Sciatic nerve (tissue), 2 donors: ENCODE measurements around the gene SRGAP3. TPM values are rescaled to one million over a fixed set of nuclear protein-coding genes. Genes with fewer than 3 reads are reported as not detected.

Experiments used
- ATAC-seq: fragments of 200-7000 bp; cut with Tn5 transposase; one replicate; pipeline ENCODE4 v1.9.1; 2020; ENCODE audit warnings: mild to moderate bottlenecking, moderate library complexity
- DNase-seq: peaks from one replicate; pipeline ENCODE4 v3.0.0-alpha.2; 2020; ENCODE audit warnings: low spot score
- intact Hi-C: fragments of 100-400 bp; cut with DNase I; formaldehyde crosslinking; loops from one replicate; pipeline ENCODE4 v1.14.2; 2022
- total RNA-seq: library from RNA; stranded (reverse); fragmentation: NEBNext Ultra II Directional; extraction: Animal tissue kit (Norgen Biotek cat#: 25700); gene quantifications from one replicate; pipeline ENCODE4 v1.2.1, GENCODE V29; 2021
- donor health status: DM: no; HTN: no; CAD: no.
- donor health status: DM: no; HTN: no; CAD: no.

The SRGAP3 gene
- total RNA-seq, 1 donor from 2014 or later, result 14.4 TPM

- intact Hi-C loops, result no loop called here
- ATAC-seq (no peak), DNase-seq (no peak)
Measured at GRCh38 chr3:9110802-9111201, 138.6 kb downstream of the SRGAP3 start.

GRCh38 chr3:9110316-9110715 is 139.1 kb downstream of the SRGAP3 start:
- ATAC-seq (no peak), DNase-seq (no peak)
- intact Hi-C loops, result no loop called here

GRCh38 chr3:9109568-9109914 is 139.9 kb downstream of the SRGAP3 start:
- intact Hi-C loops, result no loop called here
- DNase-seq (no peak), ATAC-seq (no peak)

- no peak for DNase-seq
- ATAC-seq, result no peak
- intact Hi-C loops, result no loop called here
Measured at GRCh38 chr3:9108876-9109567, 140.4 kb downstream of the SRGAP3 start.

GRCh38 chr3:9107738-9108137 is 141.7 kb downstream of the SRGAP3 start:
- no peak for ATAC-seq
- intact Hi-C loops, result no loop called here
- no peak for DNase-seq

GRCh38 chr3:9105421-9105820 is 144.0 kb downstream of the SRGAP3 start:
- DNase-seq (no peak), ATAC-seq (no peak)
- intact Hi-C loops, result no loop called here

GRCh38 chr3:9104121-9104520 is 145.3 kb downstream of the SRGAP3 start:
- no peak for ATAC-seq
- DNase-seq, result no peak
- intact Hi-C loops, result loop anchor here (5.0 kb wide), 1 partner anchor 1862 kb away; no protein-coding TSS in a partner anchor

- DNase-seq (no peak), ATAC-seq (no peak)
- intact Hi-C loops, result loop anchor here (5.0 kb wide), 1 partner anchor 1860 kb away; no protein-coding TSS in a partner anchor
Measured at GRCh38 chr3:9102240-9102981, 147.0 kb downstream of the SRGAP3 start.

- intact Hi-C loops, result loop anchor here (5.0 kb wide), 1 partner anchor 1859 kb away; no protein-coding TSS in a partner anchor
- no peak for ATAC-seq
- no peak for DNase-seq
Measured at GRCh38 chr3:9101286-9101685, 148.2 kb downstream of the SRGAP3 start.

- ATAC-seq (no peak), DNase-seq (no peak)
- intact Hi-C loops, result loop anchor here (5.0 kb wide), 1 partner anchor 1858 kb away; no protein-coding TSS in a partner anchor
Measured at GRCh38 chr3:9100513-9100894, 148.9 kb downstream of the SRGAP3 start.

- ATAC-seq, result no peak
- DNase-seq, result no peak
- intact Hi-C loops, result loop anchor here (5.0 kb wide), 1 partner anchor 1858 kb away; no protein-coding TSS in a partner anchor
Measured at GRCh38 chr3:9099702-9100512, 149.5 kb downstream of the SRGAP3 start.

- intact Hi-C loops, result no loop called here
- DNase-seq (no peak), ATAC-seq (no peak)
Measured at GRCh38 chr3:9098716-9099675, 150.4 kb downstream of the SRGAP3 start.

- DNase-seq (no peak), ATAC-seq (no peak)
- intact Hi-C loops, result no loop called here
Measured at GRCh38 chr3:9097495-9097894, 152.0 kb downstream of the SRGAP3 start.

- ATAC-seq, result no peak
- intact Hi-C loops, result no loop called here
- DNase-seq, result no peak
Measured at GRCh38 chr3:9091486-9092235, 157.8 kb downstream of the SRGAP3 start.

GRCh38 chr3:9088441-9089353 is 160.7 kb downstream of the SRGAP3 start:
- peak; percentile 63 for ATAC-seq
- intact Hi-C loops, result no loop called here
- DNase-seq, result no peak

GRCh38 chr3:9087831-9088413 is 161.5 kb downstream of the SRGAP3 start:
- DNase-seq, result no peak
- intact Hi-C loops, result no loop called here
- ATAC-seq, result peak; percentile 81
